ENCODE results near the gene NR2F1-AS1.

DNA sequence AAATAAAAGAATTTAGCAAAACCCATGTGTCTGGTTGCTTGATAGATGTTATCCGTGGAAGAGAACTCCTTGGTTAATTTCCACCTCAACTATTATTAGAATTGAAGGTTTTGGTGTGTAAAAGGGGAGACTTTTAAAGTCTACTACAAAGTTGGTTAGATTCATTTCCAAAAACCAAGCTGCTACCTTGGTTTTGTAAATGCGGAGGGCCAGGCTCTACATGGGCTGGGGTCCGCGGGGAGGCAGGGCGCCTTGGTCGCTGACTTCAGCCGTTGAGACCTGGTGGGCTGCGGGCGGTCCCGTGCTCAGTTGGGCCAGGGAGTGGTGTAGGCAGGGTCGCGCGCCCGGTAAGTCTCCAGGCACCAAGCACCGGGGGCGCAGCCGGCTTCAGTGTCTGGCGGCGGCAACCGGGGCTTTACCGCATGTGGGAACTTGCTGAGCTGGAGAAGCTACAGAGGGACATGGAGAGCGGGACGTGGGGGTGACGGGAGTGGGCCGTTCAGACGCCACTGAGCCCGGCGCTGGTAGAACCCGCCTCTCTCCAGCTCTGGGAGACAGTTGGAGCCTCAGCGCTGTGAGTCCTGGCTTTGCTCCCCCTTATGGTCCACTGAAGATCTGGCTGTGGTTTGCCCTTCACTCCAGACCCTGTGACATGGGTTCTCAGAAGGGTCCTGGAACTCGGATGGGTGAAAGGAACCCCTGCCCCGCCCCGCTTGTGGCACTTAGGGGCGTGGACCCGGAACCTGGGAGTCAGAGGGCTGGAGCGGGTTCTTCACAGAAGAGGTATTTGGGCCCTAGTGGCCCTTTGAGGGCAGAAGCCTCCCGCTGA is 13.8 kb upstream of the NR2F1-AS1 start:
- TF ChIP-seq, protein P1, sequence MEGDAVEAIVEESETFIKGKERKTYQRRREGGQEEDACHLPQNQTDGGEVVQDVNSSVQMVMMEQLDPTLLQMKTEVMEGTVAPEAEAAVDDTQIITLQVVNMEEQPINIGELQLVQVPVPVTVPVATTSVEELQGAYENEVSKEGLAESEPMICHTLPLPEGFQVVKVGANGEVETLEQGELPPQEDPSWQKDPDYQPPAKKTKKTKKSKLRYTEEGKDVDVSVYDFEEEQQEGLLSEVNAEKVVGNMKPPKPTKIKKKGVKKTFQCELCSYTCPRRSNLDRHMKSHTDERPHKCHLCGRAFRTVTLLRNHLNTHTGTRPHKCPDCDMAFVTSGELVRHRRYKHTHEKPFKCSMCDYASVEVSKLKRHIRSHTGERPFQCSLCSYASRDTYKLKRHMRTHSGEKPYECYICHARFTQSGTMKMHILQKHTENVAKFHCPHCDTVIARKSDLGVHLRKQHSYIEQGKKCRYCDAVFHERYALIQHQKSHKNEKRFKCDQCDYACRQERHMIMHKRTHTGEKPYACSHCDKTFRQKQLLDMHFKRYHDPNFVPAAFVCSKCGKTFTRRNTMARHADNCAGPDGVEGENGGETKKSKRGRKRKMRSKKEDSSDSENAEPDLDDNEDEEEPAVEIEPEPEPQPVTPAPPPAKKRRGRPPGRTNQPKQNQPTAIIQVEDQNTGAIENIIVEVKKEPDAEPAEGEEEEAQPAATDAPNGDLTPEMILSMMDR (conservative IDR thresholded peaks at IDR 0.05; ENCODE audit: low read depth, low read length) = no peak
- TF ChIP-seq EZH2 (IDR thresholded peaks at IDR 0.05; ENCODE audit: low read length, unreplicated experiment) (no peak), EZH2phosphoT487 (IDR thresholded peaks at IDR 0.05; ENCODE audit: borderline replicate concordance, low read length) (no peak)

Measured in PC-3 (cell line).